ENCODE results near the gene FMNL2. TPM values are rescaled to one million over a fixed set of nuclear protein-coding genes. Genes with fewer than 3 reads are reported as not detected.
A peak's percentile ranks its signal among the peaks of the same experiment; 100 is the strongest.

Gene FMNL2
- total and polyA plus RNA-seq, 2 of the 4 experiments (the other 2 are of a cell fraction): 10.9 to 11.4 TPM

DNA sequence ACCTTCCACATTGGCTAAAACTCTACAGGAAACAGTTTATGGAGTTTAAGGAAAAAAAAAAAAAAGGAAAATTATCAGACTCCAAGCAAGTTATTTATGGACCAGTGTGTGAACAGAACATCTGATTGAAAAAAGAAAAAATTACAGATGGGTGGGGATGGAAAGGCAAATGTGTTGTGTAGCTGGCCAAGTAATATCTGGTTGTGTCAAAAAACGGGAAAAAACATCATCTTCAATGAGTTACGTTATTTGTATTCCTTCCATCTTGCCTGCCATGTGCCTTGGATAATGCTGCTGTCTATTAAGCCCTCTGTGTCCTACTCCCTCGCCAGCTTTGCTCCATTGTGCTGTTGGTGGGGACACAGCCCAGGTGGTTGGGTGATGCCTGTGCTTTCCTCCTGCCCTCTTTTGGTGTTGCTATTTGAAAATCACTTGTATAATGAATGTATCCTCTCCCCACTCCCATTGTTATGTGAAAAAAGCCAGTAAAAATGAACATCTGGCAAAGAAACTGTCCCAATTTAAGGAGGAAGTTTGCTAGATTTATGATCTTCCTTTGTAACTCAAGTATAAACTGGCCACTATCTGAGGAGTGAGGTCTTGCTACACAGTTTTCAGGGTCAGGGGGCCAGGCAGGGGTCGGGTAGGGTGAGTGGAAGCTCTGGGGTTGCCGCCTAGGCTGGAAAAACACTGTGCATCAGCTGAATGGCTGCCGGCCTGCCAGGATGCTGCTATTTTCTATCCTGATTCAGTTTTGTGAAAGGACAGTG lies 155.9 kb downstream of the FMNL2 start:
- BruUV-seq (replicated peaks): no TSS peak
- Histone ChIP-seq H3K14ac (replicated peaks; ENCODE audit: low read depth, low read length) (no peak overlapping the region; the same call in 1 of the 2 replicates), H3K9me3 (ENCODE audit: control insufficient read depth, insufficient read depth, low read length) (no peaks in the 10 kb centered on the region), H3K9me1 (ENCODE audit: insufficient read depth, low read length) (peaks cover 6% of the 10 kb centered on the region; the same call in 1 of the 2 replicates), H2BK5ac (ENCODE audit: low read depth, low read length, poor library complexity, severe bottlenecking) (no peak overlapping the region), H2AK9ac (replicated peaks; ENCODE audit: low read depth, low read length, poor library complexity) (no peak overlapping the region), H3K23ac (ENCODE audit: low read depth, low read length) (0 out of 2 replicates have a peak overlapping the region, but pooled peaks have one; percentile 35), H3K79me1 (ENCODE audit: low read depth in 1 of 2, low read length in 2 of 2) (peaks cover 15 to 24% of the 10 kb centered on the region in 2 experiments; a peak in 3 of 4 replicates), H4K20me1 (ENCODE audit: insufficient read depth, low read length) (no peaks in the 10 kb centered on the region; the same call in 1 of the 2 replicates), H3K4me3 (ENCODE audit: insufficient read depth, low read depth, low read length) (no peak overlapping the region), H2BK120ac (ENCODE audit: low read depth, low read length) (peak overlapping the region; percentile 11; the same call in 1 of the 2 replicates), H3K18ac (ENCODE audit: low read depth, low read length) (no peak overlapping the region), H3K4ac (ENCODE audit: low read depth, low read length) (0 out of 2 replicates have a peak overlapping the region, but pooled peaks have one; percentile 41), H3K4me2 (ENCODE audit: low read depth, low read length) (no peak overlapping the region), H3K36me3 (ENCODE audit: control insufficient read depth, insufficient read depth, low read length) (no peaks in the 10 kb centered on the region), H4K91ac (ENCODE audit: insufficient read depth, low read depth, low read length) (no peak overlapping the region), H2BK15ac (ENCODE audit: low read depth, low read length) (0 out of 3 replicates have a peak overlapping the region, but pooled peaks have one; percentile 26), H2AK5ac (ENCODE audit: low read depth, low read length) (no peak overlapping the region; the same call in 1 of the 2 replicates), H3K9ac (ENCODE audit: low read depth, low read length) (no peak overlapping the region), H4K8ac (ENCODE audit: low read depth in 2 of 2, low read length in 2 of 2) (peak overlapping the region in 1 of 2 experiments; percentile 6; a peak in 1 of 4 replicates), H3K56ac (ENCODE audit: extremely low read depth, insufficient read depth, low read length) (no peak overlapping the region), H3K27ac (ENCODE audit: insufficient read depth, low read length) (no peak overlapping the region), H4K5ac (ENCODE audit: low read depth, low read length) (no peak overlapping the region), H3K27me3 (ENCODE audit: control insufficient read depth, insufficient read depth, low read length) (no peaks in the 10 kb centered on the region), H2AFZ (replicated peaks; ENCODE audit: low read length, poor library complexity) (no peak overlapping the region), H2BK20ac (ENCODE audit: low read depth, low read length) (peak overlapping the region; percentile 51; the same call in 1 of the 2 replicates), H3K4me1 (ENCODE audit: control insufficient read depth, insufficient read depth, low read length) (peaks cover 7% of the 10 kb centered on the region; the same call in 1 of the 2 replicates)
- intact Hi-C loops (cut with micrococcal nuclease) (loop anchor here (5.0 kb wide), 1 partner anchor 154 kb away; the partner anchor contains the start of gene FMNL2), in situ Hi-C loops (cut with MboI; ENCODE audit: low sequenced_read_pairs) (no loop called here), dilution Hi-C loops (cut with HindIII; ENCODE audit: low sequenced_read_pairs, unreplicated experiment) (no loop called here)
- ChIA-PET CTCF (interaction anchor here (0.6 kb wide), 2 partner anchors 117 to 284 kb away, joined by 5 to 7 read pairs; no protein-coding TSS in a partner anchor), POLR2A (ENCODE audit: unreplicated experiment) (interaction anchor here (0.9 kb wide), 1 partner anchor 8 kb away, joined by 3 read pairs; no protein-coding TSS in a partner anchor)
- TF ChIP-seq MXI1 (IDR thresholded peaks at IDR 0.05; ENCODE audit: borderline replicate concordance, low read depth, low read length): no peak
- no peak for TF ChIP-seq CEBPB (IDR thresholded peaks at IDR 0.05; ENCODE audit: low read depth, low read length)
- no peak for TF ChIP-seq RCOR1 (IDR thresholded peaks at IDR 0.05; ENCODE audit: insufficient replicate concordance, low read length)
- TF ChIP-seq, protein P1, sequence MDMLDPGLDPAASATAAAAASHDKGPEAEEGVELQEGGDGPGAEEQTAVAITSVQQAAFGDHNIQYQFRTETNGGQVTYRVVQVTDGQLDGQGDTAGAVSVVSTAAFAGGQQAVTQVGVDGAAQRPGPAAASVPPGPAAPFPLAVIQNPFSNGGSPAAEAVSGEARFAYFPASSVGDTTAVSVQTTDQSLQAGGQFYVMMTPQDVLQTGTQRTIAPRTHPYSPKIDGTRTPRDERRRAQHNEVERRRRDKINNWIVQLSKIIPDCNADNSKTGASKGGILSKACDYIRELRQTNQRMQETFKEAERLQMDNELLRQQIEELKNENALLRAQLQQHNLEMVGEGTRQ (IDR thresholded peaks at IDR 0.05; ENCODE audit: low read depth, low read length): no peak
- no peak for TF ChIP-seq NFE2L2 (IDR thresholded peaks at IDR 0.05; ENCODE audit: low read depth, low read length)
- TF ChIP-seq, protein P2, sequence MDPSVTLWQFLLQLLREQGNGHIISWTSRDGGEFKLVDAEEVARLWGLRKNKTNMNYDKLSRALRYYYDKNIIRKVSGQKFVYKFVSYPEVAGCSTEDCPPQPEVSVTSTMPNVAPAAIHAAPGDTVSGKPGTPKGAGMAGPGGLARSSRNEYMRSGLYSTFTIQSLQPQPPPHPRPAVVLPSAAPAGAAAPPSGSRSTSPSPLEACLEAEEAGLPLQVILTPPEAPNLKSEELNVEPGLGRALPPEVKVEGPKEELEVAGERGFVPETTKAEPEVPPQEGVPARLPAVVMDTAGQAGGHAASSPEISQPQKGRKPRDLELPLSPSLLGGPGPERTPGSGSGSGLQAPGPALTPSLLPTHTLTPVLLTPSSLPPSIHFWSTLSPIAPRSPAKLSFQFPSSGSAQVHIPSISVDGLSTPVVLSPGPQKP (IDR thresholded peaks at IDR 0.05; ENCODE audit: borderline replicate concordance, low read depth, low read length): no peak
- no peak for TF ChIP-seq RFX5 (IDR thresholded peaks at IDR 0.05; ENCODE audit: low read depth, low read length)
- TF ChIP-seq CTCF (conservative IDR thresholded peaks at IDR 0.05; ENCODE audit: low read depth, low read length): no peak
- no peak for TF ChIP-seq FOS (IDR thresholded peaks at IDR 0.05; ENCODE audit: low read depth, low read length)
- TF ChIP-seq BHLHE40 (IDR thresholded peaks at IDR 0.05; ENCODE audit: low read depth, low read length): no peak
- TF ChIP-seq MAFK (IDR thresholded peaks at IDR 0.05; ENCODE audit: low read depth, low read length): no peak
- ATAC-seq (ENCODE audit: low read depth): no peak
- DNase-seq: no peak
- WGBS, 2 experiments (ENCODE audit: extremely low coverage in 2 of 2, insufficient read length in 1 of 2): 20% methylated on average over 1 of the region's 6 CpGs; no CpG with 5 or more reads in 1 of the 2 experiments

Measured in IMR-90 (cell line).